Calu3 (cell line): ENCODE measurements around the gene WNK1. TPM values are rescaled to one million over a fixed set of nuclear protein-coding genes. Genes with fewer than 3 reads are reported as not detected.

ENCODE experiments used
- BruUV-seq: library from RNA; stranded (reverse); fragments of 400-500 nt; replicated peaks from 2 replicates; lab custom pipeline; 2021; lab: Mats Ljungman, UMichigan
- CTCF ChIA-PET: fragments of 300-600 bp; sonication (Branson Sonifier 250); formaldehyde crosslinking; loops from one replicate; lab custom pipeline; 2022; ENCODE audit warnings: antibody characterized with exemption; lab: Charles Lee
- DNase-seq: peaks from one replicate; pipeline ENCODE4 v3.0.0; 2022
- H3K27ac Mint-ChIP-seq: one replicate; pipeline ENCODE4 v1.8.0; 2022; ENCODE audit warnings: mixed read lengths; ENCODE audit not compliant: unreplicated experiment
- H3K27me3 Mint-ChIP-seq: one replicate; pipeline ENCODE4 v1.8.0; 2022; ENCODE audit warnings: mixed read lengths; ENCODE audit not compliant: unreplicated experiment
- H3K36me3 Mint-ChIP-seq: one replicate; pipeline ENCODE4 v1.8.0; 2022; ENCODE audit warnings: mild to moderate bottlenecking, moderate library complexity, mixed read lengths; ENCODE audit not compliant: insufficient read depth, unreplicated experiment
- H3K4me1 Mint-ChIP-seq: one replicate; pipeline ENCODE4 v1.8.0; 2022; ENCODE audit warnings: mild to moderate bottlenecking, low read depth, mixed read lengths; ENCODE audit not compliant: unreplicated experiment
- H3K4me3 Mint-ChIP-seq: one replicate; pipeline ENCODE4 v1.8.0; 2022; ENCODE audit warnings: mild to moderate bottlenecking, low read depth, moderate library complexity, mixed read lengths; ENCODE audit not compliant: unreplicated experiment
- H3K9me3 Mint-ChIP-seq: one replicate; pipeline ENCODE4 v1.8.0; 2022; ENCODE audit warnings: low read depth, mixed read lengths; ENCODE audit not compliant: unreplicated experiment
- intact Hi-C: fragments of 100-400 bp; cut with micrococcal nuclease; formaldehyde crosslinking; loops from one replicate; pipeline ENCODE4 v1.10.0; 2022; ENCODE audit not compliant: unreplicated experiment
- total RNA-seq: library from RNA; stranded (reverse); gene quantifications from 2 replicates; pipeline ENCODE4 v1.2.3, GENCODE V29; 2022
- TF ChIP-seq, protein P1 (sequence below): fragments of 200-600 bp; IDR thresholded peaks from one replicate; pipeline ENCODE4 v1.8.0; 2022; ENCODE audit warnings: antibody characterized with exemption; ENCODE audit not compliant: unreplicated experiment

Gene WNK1
- total RNA-seq, 1 experiment from 2014 or later, result 107 TPM

GRCh38 chr12:749751-750270 lies 2.6 kb upstream of the WNK1 start:
- no peak for DNase-seq
- Mint-ChIP-seq H3K27me3 (no peaks in the 10 kb centered on the region), H3K27ac (no peak overlapping the region), H3K4me3 (peak overlapping the region; percentile 13), H3K9me3 (no peaks in the 10 kb centered on the region), H3K4me1 (peaks cover 10% of the 10 kb centered on the region), H3K36me3 (no peaks in the 10 kb centered on the region)
- TF ChIP-seq, protein P1, sequence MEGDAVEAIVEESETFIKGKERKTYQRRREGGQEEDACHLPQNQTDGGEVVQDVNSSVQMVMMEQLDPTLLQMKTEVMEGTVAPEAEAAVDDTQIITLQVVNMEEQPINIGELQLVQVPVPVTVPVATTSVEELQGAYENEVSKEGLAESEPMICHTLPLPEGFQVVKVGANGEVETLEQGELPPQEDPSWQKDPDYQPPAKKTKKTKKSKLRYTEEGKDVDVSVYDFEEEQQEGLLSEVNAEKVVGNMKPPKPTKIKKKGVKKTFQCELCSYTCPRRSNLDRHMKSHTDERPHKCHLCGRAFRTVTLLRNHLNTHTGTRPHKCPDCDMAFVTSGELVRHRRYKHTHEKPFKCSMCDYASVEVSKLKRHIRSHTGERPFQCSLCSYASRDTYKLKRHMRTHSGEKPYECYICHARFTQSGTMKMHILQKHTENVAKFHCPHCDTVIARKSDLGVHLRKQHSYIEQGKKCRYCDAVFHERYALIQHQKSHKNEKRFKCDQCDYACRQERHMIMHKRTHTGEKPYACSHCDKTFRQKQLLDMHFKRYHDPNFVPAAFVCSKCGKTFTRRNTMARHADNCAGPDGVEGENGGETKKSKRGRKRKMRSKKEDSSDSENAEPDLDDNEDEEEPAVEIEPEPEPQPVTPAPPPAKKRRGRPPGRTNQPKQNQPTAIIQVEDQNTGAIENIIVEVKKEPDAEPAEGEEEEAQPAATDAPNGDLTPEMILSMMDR, result no peak
- CTCF ChIA-PET, result interaction anchor here (0.6 to 2.4 kb wide), 5 partner anchors 11 to 893 kb away, joined by 3 to 15 read pairs (median 5); no protein-coding TSS in a partner anchor
- intact Hi-C loops, result loop anchor here (2.0 to 10.0 kb wide), 2 partner anchors 105 to 173 kb away; no protein-coding TSS in a partner anchor
- no TSS peak for BruUV-seq

- CTCF ChIA-PET, result interaction anchor here (0.6 to 2.4 kb wide), 20 partner anchors 9 to 893 kb away, joined by 3 to 25 read pairs (median 3); no protein-coding TSS in a partner anchor
- no peaks in the 10 kb centered on the region for H3K27me3 Mint-ChIP-seq
- peaks cover 10% of the 10 kb centered on the region for H3K4me1 Mint-ChIP-seq
- no peaks in the 10 kb centered on the region for H3K9me3 Mint-ChIP-seq
- DNase-seq, result no peak
- TF ChIP-seq, protein P1, result no peak
- H3K36me3 Mint-ChIP-seq, result peaks cover 2% of the 10 kb centered on the region
- H3K27ac Mint-ChIP-seq, result no peak overlapping the region
- no TSS peak for BruUV-seq
- intact Hi-C loops, result loop anchor here (2.0 to 10.0 kb wide), 2 partner anchors 106 to 174 kb away; no protein-coding TSS in a partner anchor
- H3K4me3 Mint-ChIP-seq, result peak overlapping the region; percentile 13
Measured at GRCh38 chr12:750366-751191, 1.8 kb upstream of the WNK1 start.

GRCh38 chr12:751192-751998 lies 984 bp upstream of the WNK1 start:
- Mint-ChIP-seq H3K27me3 (no peaks in the 10 kb centered on the region), H3K36me3 (peaks cover 10% of the 10 kb centered on the region), H3K4me1 (peaks cover 11% of the 10 kb centered on the region), H3K27ac (no peak overlapping the region), H3K4me3 (no peak overlapping the region), H3K9me3 (no peaks in the 10 kb centered on the region)
- peak; percentile 94 for DNase-seq
- BruUV-seq, result no TSS peak
- intact Hi-C loops, result loop anchor here (2.0 to 10.0 kb wide), 2 partner anchors 107 to 175 kb away; no protein-coding TSS in a partner anchor
- CTCF ChIA-PET, result interaction anchor here (0.6 to 2.4 kb wide), 21 partner anchors 10 to 263 kb away, joined by 3 to 25 read pairs (median 4); partner anchors contain the start of gene RAD52
- TF ChIP-seq, protein P1, result peak; percentile 74
